HFF-Myc (cell line): ENCODE results near the gene COL4A4.

Experiments
- DNase-seq: peaks from one replicate; pipeline ENCODE4 v3.0.0-alpha.2; 2011; ENCODE audit warnings: low read depth; ENCODE audit errors: extremely low read depth
- H3K4me3 ChIP-seq: replicated peaks from 2 replicates; pipeline ENCODE4 v1.5.1; 2011; ENCODE audit warnings: low read depth, mild to moderate bottlenecking, control low read depth, low read length
- CTCF ChIP-seq: IDR thresholded peaks from 2 replicates; pipeline ENCODE4 v1.5.1; 2012; ENCODE audit warnings: mild to moderate bottlenecking, low read depth, low read length, control low read depth; ENCODE audit errors: missing control alignments

COL4A4 gene

GRCh38 chr2:226970362-226970761 is 193.6 kb downstream of the COL4A4 start:
- no peak for DNase-seq
- no peak overlapping the region for H3K4me3 ChIP-seq
- TF ChIP-seq CTCF: no peak

- no peak for TF ChIP-seq CTCF
- 0 out of 2 replicates have a peak overlapping the region, but pooled peaks have one; percentile 0 for H3K4me3 ChIP-seq
- peak; percentile 82 for DNase-seq
These were observed 194.5 kb downstream of the COL4A4 start for GRCh38 chr2:226969417-226970080.

GRCh38 chr2:226965376-226965775 is 198.6 kb downstream of the COL4A4 start:
- no peak for DNase-seq
- no peak for TF ChIP-seq CTCF
- H3K4me3 ChIP-seq: no peak overlapping the region

- no peak for TF ChIP-seq CTCF
These were observed 200.5 kb downstream of the COL4A4 start for GRCh38 chr2:226963528-226963927.

GRCh38 chr2:226962176-226962773 is 201.7 kb downstream of the COL4A4 start:
- TF ChIP-seq CTCF: no peak
- DNase-seq: no peak
- H3K4me3 ChIP-seq: no peak overlapping the region

More at GRCh38 chr2:226963528-226963927, 200.5 kb downstream of the COL4A4 start:
- DNase-seq: no peak
- no peak overlapping the region for H3K4me3 ChIP-seq

- no peak overlapping the region for H3K4me3 ChIP-seq
- DNase-seq: no peak
- TF ChIP-seq CTCF: no peak
These were observed 204.6 kb downstream of the COL4A4 start for GRCh38 chr2:226959418-226959817.
